Measurements from ENCODE around the gene NDUFAF3.
A peak's percentile ranks its signal among the peaks of the same experiment; 100 is the strongest.

NDUFAF3 gene

DNA sequence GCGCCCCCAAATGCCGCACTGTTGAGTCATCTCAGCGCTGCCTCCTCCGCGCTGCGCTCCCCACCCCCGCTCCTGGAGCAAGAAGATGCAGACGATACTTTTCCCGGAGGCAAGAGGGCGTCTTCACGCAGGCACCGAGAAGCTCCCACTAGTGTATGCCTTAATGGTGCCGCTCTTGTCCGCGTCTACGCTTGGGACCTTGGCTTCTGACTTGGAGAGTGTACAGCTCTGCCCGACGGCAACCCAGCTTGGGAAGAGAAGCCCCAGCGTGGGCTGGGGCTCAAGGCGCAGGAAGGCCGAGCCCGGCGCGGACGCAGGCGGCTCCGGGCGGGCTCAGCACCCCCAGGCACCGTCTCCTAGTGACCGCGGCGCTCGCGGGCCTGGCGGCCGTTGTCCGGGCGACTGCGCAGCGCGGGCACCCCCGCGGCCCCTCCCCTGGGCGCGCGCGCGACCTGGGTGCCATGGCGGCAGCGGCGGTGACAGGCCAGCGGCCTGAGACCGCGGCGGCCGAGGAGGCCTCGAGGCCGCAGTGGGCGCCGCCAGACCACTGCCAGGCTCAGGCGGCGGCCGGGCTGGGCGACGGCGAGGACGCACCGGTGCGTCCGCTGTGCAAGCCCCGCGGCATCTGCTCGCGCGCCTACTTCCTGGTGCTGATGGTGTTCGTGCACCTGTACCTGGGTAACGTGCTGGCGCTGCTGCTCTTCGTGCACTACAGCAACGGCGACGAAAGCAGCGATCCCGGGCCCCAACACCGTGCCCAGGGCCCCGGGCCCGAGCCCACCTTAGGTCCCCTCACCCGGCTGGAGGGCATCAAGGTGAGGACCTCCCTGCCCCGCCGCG, 31.9 kb upstream of the NDUFAF3 start, which contains the start of gene P4HTM (continued):
- TF ChIP-seq ZNF274 (IDR thresholded peaks at IDR 0.05; ENCODE audit: low read length) (no peak), ZNF274 (tag by site-specific recombination; IDR thresholded peaks at IDR 0.05; ENCODE audit: borderline replicate concordance) (no peak), ZNF155 (tag by site-specific recombination; IDR thresholded peaks at IDR 0.05) (no peak), ZNF514 (tag by site-specific recombination; IDR thresholded peaks at IDR 0.05) (no peak), TCF7L2 (IDR thresholded peaks at IDR 0.05; ENCODE audit: borderline replicate concordance, low read depth, low read length) (no peak), ZNF311 (tag by site-specific recombination; IDR thresholded peaks at IDR 0.05; ENCODE audit: borderline replicate concordance) (no peak), ZNF677 (tag by site-specific recombination; IDR thresholded peaks at IDR 0.05) (no peak), ZNF23 (tag by site-specific recombination; IDR thresholded peaks at IDR 0.05; ENCODE audit: borderline replicate concordance) (no peak), ZNF157 (tag by site-specific recombination; IDR thresholded peaks at IDR 0.05) (no peak), ZNF600 (tag by site-specific recombination; IDR thresholded peaks at IDR 0.05) (no peak; the same call in 1 of the 2 replicates), BCL11B (tag by site-specific recombination; IDR thresholded peaks at IDR 0.05; ENCODE audit: low read depth) (peak; percentile 38; the same call in 1 of the 2 replicates), PRDM1 (tag by site-specific recombination; IDR thresholded peaks at IDR 0.05) (no peak), ZNF121 (tag by site-specific recombination; IDR thresholded peaks at IDR 0.05) (no peak), BCL11A (tag by site-specific recombination; IDR thresholded peaks at IDR 0.05; ENCODE audit: low read depth) (no peak), YY1 (tag by site-specific recombination; IDR thresholded peaks at IDR 0.05) (no peak), ZNF37A (tag by site-specific recombination; IDR thresholded peaks at IDR 0.05) (no peak), ZNF416 (tag by site-specific recombination; IDR thresholded peaks at IDR 0.05) (no peak), ZNF549 (tag by site-specific recombination; IDR thresholded peaks at IDR 0.05) (no peak), ZNF654 (tag by site-specific recombination; IDR thresholded peaks at IDR 0.05; ENCODE audit: low read depth) (no peak), ZNF623 (tag by site-specific recombination; IDR thresholded peaks at IDR 0.05) (no peak), ZNF664 (tag by site-specific recombination; IDR thresholded peaks at IDR 0.05) (no peak), ZNF701 (tag by site-specific recombination; IDR thresholded peaks at IDR 0.05) (no peak), ZNF266 (tag by site-specific recombination; IDR thresholded peaks at IDR 0.05; ENCODE audit: low read depth) (no peak), ZNF223 (tag by site-specific recombination; IDR thresholded peaks at IDR 0.05) (no peak), ZNF433 (tag by site-specific recombination; IDR thresholded peaks at IDR 0.05; ENCODE audit: low read depth) (no peak), ZNF560 (tag by site-specific recombination; IDR thresholded peaks at IDR 0.05; ENCODE audit: borderline replicate concordance) (no peak), IKZF3 (tag by site-specific recombination; IDR thresholded peaks at IDR 0.05) (peak; percentile 42; the same call in 1 of the 2 replicates), ZNF423 (tag by site-specific recombination; IDR thresholded peaks at IDR 0.05) (no peak), ZNF530 (tag by site-specific recombination; IDR thresholded peaks at IDR 0.05; ENCODE audit: low read depth) (no peak)
- TF ChIP-seq, protein P1, sequence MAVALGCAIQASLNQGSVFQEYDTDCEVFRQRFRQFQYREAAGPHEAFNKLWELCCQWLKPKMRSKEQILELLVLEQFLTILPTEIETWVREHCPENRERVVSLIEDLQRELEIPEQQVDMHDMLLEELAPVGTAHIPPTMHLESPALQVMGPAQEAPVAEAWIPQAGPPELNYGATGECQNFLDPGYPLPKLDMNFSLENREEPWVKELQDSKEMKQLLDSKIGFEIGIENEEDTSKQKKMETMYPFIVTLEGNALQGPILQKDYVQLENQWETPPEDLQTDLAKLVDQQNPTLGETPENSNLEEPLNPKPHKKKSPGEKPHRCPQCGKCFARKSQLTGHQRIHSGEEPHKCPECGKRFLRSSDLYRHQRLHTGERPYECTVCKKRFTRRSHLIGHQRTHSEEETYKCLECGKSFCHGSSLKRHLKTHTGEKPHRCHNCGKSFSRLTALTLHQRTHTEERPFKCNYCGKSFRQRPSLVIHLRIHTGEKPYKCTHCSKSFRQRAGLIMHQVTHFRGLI (tag by site-specific recombination; IDR thresholded peaks at IDR 0.05): peak; percentile 69
- TF ChIP-seq, protein P2, sequence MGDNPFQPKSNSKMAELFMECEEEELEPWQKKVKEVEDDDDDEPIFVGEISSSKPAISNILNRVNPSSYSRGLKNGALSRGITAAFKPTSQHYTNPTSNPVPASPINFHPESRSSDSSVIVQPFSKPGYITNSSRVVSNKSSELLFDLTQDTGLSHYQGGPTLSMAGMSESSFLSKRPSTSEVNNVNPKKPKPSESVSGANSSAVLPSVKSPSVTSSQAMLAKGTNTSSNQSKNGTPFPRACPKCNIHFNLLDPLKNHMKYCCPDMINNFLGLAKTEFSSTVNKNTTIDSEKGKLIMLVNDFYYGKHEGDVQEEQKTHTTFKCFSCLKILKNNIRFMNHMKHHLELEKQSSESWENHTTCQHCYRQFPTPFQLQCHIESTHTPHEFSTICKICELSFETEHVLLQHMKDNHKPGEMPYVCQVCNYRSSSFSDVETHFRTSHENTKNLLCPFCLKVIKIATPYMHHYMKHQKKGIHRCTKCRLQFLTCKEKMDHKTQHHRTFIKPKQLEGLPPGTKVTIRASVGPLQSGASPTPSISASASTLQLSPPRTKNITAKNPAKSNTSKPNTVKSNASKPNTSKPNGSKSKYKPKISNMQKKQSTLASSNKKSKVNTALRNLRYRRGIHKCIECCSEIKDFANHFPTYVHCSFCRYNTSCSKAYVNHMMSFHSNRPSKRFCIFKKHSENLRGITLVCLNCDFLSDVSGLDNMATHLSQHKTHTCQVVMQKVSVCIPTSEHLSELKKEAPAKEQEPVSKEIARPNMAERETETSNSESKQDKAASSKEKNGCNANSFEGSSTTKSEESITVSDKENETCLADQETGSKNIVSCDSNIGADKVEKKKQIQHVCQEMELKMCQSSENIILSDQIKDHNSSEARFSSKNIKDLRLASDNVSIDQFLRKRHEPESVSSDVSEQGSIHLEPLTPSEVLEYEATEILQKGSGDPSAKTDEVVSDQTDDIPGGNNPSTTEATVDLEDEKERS (tag by site-specific recombination; IDR thresholded peaks at IDR 0.05): no peak
- TF ChIP-seq, protein P3, sequence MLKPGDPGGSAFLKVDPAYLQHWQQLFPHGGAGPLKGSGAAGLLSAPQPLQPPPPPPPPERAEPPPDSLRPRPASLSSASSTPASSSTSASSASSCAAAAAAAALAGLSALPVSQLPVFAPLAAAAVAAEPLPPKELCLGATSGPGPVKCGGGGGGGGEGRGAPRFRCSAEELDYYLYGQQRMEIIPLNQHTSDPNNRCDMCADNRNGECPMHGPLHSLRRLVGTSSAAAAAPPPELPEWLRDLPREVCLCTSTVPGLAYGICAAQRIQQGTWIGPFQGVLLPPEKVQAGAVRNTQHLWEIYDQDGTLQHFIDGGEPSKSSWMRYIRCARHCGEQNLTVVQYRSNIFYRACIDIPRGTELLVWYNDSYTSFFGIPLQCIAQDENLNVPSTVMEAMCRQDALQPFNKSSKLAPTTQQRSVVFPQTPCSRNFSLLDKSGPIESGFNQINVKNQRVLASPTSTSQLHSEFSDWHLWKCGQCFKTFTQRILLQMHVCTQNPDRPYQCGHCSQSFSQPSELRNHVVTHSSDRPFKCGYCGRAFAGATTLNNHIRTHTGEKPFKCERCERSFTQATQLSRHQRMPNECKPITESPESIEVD (tag by site-specific recombination; IDR thresholded peaks at IDR 0.05): no peak
- TF ChIP-seq, protein P4, sequence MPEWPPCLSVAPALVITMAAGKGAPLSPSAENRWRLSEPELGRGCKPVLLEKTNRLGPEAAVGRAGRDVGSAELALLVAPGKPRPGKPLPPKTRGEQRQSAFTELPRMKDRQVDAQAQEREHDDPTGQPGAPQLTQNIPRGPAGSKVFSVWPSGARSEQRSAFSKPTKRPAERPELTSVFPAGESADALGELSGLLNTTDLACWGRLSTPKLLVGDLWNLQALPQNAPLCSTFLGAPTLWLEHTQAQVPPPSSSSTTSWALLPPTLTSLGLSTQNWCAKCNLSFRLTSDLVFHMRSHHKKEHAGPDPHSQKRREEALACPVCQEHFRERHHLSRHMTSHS (tag by site-specific recombination; IDR thresholded peaks at IDR 0.05): no peak
- TF ChIP-seq, protein P5, sequence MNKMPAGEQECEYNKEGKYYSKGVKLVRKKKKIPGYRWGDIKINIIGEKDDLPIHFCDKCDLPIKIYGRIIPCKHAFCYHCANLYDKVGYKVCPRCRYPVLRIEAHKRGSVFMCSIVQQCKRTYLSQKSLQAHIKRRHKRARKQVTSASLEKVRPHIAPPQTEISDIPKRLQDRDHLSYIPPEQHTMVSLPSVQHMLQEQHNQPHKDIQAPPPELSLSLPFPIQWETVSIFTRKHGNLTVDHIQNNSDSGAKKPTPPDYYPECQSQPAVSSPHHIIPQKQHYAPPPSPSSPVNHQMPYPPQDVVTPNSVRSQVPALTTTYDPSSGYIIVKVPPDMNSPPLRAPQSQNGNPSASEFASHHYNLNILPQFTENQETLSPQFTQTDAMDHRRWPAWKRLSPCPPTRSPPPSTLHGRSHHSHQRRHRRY (tag by site-specific recombination; IDR thresholded peaks at IDR 0.05): no peak
